GM12865 (cell line): ENCODE data around the gene CD248.
A peak's percentile ranks its signal among the peaks of the same experiment; 100 is the strongest.

Source experiments
- DNase-seq: peaks from one replicate; pipeline ENCODE4 v3.0.0; 2010; ENCODE audit warnings: low read depth
- H3K4me3 ChIP-seq: 2 replicates; pipeline ENCODE4 v1.5.1; 2011; ENCODE audit warnings: mild to moderate bottlenecking, low read depth, low read length, control low read depth
- TF ChIP-seq, protein P1 (sequence below): IDR thresholded peaks from 2 replicates; pipeline ENCODE4 v1.5.1; 2011; ENCODE audit warnings: low read length, control low read depth, low read depth, inconsistent platforms; ENCODE audit not compliant: insufficient read depth; ENCODE audit errors: missing control alignments

CD248 gene

DNA sequence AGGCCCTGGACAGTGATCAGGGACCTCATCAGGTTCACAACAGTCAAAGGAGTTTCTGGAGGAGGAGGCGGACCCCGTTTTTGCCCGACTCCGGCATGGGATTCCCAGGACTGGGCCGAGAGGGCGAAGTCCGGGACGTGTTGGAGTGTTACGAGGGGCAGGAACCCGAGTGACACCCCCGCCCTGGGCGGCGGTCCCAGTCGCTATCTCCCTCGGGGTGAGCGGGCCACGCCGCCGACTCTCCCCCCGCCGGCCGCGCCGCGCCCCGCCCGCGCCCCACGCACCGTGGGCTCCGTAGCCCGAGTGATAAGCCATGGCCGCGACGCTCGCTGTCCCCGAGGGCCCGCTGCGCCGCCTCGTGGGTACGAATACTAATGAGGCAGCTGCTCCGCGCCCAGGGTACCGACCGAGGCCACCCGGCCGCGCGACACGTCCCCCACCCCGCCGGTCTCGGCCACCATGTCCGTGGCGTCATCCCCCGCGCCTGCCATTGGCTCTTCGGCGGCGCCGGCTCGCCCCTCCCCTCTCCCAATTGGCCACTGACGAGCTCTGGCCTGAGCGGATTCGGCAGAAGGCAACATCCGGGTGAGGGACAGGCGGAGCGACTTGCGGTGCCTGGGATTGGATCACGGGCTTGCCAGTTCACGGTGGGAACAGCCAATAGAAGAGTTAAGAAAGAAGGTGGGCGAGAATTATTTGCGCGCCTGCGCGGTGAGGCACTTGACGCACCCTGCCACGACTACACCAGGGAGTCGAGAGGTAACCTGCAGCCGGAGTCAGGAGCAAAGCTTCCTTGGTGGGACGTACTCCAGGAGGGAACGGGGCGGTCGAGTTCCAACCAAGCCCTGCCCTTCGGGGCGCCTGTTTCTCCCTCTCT, 27.9 kb downstream of the CD248 start, which contains the start of gene YIF1A:
Gene YIF1A (minus strand): TSS at position 473 of the 877 bp plus-strand sequence. CDS start 158 bp downstream, at position 315.
- TF ChIP-seq, protein P1, sequence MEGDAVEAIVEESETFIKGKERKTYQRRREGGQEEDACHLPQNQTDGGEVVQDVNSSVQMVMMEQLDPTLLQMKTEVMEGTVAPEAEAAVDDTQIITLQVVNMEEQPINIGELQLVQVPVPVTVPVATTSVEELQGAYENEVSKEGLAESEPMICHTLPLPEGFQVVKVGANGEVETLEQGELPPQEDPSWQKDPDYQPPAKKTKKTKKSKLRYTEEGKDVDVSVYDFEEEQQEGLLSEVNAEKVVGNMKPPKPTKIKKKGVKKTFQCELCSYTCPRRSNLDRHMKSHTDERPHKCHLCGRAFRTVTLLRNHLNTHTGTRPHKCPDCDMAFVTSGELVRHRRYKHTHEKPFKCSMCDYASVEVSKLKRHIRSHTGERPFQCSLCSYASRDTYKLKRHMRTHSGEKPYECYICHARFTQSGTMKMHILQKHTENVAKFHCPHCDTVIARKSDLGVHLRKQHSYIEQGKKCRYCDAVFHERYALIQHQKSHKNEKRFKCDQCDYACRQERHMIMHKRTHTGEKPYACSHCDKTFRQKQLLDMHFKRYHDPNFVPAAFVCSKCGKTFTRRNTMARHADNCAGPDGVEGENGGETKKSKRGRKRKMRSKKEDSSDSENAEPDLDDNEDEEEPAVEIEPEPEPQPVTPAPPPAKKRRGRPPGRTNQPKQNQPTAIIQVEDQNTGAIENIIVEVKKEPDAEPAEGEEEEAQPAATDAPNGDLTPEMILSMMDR, result no peak
- peak within 1 kb of the TSS; percentile 80 for H3K4me3 ChIP-seq
- DNase-seq, result peak; percentile 100

DNA sequence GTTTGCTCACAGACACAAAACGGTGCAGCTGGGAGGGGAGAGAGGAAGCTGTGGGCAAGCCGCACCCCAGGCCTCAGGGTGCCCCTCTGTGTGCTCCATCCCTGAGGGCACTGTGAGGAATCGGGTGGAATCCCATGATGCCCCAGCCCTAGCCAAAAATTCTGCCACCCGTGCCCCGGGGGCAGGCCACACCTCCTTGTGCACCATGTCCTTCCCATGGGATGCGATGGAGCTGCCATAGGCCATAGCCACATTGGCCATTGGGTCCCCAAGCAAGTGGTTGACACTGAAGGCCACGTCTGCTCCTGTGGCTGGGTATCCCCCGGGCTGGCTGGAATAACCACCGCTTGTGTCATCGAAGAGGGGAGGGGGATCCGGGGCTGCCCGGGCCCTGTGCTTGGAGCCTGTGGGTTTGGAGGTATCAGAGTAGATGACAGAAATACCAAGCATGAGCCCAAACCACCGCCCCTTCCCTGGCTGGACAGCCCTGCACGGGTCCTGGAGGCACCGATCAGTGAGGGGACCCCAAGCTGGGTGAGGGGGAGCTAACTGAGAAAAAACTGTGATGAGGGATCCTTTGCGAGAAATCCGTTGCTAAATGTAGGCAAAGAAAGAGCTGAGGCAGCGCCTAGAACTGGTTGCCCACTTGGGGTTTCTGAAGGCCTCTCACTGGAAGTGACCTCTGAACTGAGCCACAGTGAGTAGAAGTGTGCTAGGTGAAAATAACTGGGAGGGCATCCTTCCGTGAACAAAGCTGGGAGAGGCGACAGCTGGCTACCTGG, 28.8 kb downstream of the CD248 start:
- DNase-seq, result no peak
- peak overlapping the region; percentile 80 for H3K4me3 ChIP-seq
- TF ChIP-seq, protein P1, result no peak

DNA sequence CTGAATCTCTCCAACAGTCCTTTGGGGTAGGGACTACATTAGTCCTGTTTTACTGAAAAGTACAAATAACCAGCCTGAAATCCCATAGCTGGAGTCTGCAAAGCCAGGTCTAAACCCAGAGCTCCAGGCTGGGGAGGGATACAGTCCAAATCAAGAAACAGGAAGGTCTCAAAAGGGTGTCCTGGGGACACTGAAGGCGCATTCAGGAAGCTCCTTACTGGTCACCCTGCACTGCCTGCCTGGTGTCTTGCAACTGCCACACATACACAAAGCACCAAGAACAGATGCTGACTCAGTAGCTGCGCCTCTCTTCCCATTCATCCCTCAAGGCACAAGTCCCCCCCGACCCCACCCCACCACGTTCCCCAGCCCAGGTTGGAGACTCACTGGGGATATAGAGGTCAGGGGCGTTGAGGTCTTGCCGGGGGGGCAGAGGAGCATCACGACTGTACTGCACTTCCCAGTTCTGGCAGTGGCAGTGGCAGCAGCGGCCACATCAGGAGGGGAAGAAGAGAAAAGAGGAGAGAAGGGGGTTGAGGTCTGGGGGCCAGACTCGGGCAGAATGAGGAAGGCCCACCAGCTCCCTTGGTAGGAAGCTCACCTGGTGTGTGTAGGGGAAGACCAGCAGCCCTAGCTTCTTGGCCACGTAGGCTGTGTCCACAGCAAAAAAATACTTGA, 29.5 kb downstream of the CD248 start:
- TF ChIP-seq, protein P1, result no peak
- DNase-seq, result no peak
- no peak overlapping the region for H3K4me3 ChIP-seq

DNA sequence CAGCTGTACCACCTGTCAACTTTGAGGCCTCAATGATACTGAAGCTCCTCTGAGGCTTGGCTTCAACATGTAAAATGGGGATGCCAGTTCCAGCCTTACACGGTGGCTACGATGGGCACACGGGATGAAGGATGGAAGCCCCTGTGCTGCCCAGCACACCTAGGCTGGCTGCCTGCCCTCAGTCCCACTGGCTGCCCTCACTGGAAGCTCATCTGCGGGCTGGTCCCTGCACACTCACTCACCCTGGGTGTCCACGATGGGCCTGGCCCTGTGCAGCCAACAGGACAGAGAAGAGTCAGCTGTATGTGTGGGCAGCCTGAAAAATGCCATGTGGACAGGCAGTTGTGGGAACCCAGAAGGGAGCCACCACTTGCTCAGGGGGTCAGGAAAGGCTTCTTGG, 30.1 kb downstream of the CD248 start:
- no peak overlapping the region for H3K4me3 ChIP-seq
- DNase-seq, result no peak
- TF ChIP-seq, protein P1, result no peak

DNA sequence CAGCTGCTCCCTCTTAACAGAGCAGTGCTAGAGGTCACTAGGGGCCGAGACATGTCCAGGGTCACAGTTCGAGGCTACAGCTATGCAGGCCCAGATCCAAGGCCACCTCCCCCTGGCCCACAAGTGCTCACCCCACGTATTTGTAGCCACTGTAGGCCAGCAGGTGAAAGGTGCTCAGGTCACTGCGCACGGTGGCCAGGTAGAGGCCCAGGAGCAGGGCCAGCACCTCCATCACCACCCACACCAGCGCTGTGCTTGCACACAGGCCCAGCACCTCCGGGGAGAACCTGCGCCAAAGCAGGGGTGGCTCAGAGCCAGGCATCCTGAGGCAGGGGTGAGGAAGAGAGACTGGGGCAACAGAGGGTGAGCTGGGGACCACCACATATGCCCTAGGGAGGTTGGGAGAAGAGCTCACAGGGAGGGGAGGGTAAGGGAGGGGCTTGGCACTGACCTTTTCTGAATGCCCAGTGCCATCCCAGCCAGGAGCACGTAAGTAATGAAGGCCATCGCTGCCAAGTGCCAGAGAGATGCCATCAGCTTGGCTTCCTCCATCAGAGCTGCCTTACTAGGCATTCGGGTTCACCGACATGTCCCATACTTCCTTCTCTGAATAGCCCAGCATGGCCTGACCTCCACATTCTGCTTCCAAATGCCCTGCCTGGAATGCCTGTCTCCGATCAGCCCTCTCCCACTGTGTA, 31.4 kb downstream of the CD248 start:
- no peak overlapping the region for H3K4me3 ChIP-seq
- no peak for DNase-seq
- TF ChIP-seq, protein P1, result no peak

DNA sequence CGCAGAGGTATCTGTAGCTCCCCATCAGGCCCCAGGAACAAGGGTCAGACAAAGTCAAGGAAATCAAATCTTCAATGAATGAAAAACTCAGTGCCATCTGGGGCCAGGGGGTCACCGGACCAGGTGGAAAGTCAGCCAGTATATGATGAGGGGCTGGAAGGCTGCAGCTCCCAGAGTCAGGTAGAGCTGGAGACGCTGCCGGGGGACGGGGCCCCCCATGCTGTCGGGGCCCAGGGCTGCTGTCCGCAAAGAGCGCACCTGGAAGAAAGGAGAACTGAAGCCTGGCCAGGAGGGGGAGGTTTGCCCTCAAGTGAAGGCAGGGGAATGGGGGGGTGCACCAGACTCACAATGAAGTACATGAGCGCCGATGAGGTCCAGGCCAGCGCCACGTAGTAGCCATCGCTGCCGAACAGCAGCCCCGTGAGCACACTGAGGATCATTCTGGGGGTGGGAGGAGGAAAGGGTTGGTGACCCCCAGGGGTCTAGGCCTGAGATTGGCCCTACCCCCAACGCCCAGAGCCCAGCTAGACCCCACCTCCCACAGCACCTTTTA, 32.2 kb downstream of the CD248 start:
- no peak overlapping the region for H3K4me3 ChIP-seq
- TF ChIP-seq, protein P1, result no peak
- no peak for DNase-seq
